Muscle layer of colon (tissue), 2 donors: ENCODE results near the gene PRLH.
A peak's percentile ranks its signal among the peaks of the same experiment; 100 is the strongest.

ENCODE experiments used
- H3K27ac ChIP-seq: one replicate; pipeline ENCODE4 v1.7.0; 2013; ENCODE audit warnings: low read depth, mild to moderate bottlenecking, low read length, moderate library complexity
- H3K27me3 ChIP-seq, 2 donors: one replicate each; pipeline ENCODE4 v1.7.0; 2013; ENCODE audit warnings: low read length in 2 of 2, mild to moderate bottlenecking in 2 of 2; ENCODE audit not compliant: insufficient read depth in 2 of 2, control insufficient read depth in 1 of 2
- H3K36me3 ChIP-seq: one replicate; pipeline ENCODE4 v1.7.0; 2013; ENCODE audit warnings: mild to moderate bottlenecking, low read length; ENCODE audit not compliant: insufficient read depth
- H3K4me1 ChIP-seq: one replicate; pipeline ENCODE4 v1.7.0; 2013; ENCODE audit warnings: mild to moderate bottlenecking, low read length; ENCODE audit not compliant: insufficient read depth
- H3K4me3 ChIP-seq, 2 donors: one replicate each; pipeline ENCODE4 v1.7.0; 2013; ENCODE audit warnings: low read length in 2 of 2, low read depth in 1 of 2, mild to moderate bottlenecking in 1 of 2, moderate library complexity in 1 of 2
- H3K9ac ChIP-seq: one replicate; pipeline ENCODE4 v1.7.0; 2013; ENCODE audit warnings: low read length
- H3K9me3 ChIP-seq: one replicate; pipeline ENCODE4 v1.7.0; 2013; ENCODE audit warnings: mild to moderate bottlenecking, low read length
- donor health status: abdominal sarcoma.
- donor health status: Adenocarcinoma of cecum.

The PRLH gene

DNA sequence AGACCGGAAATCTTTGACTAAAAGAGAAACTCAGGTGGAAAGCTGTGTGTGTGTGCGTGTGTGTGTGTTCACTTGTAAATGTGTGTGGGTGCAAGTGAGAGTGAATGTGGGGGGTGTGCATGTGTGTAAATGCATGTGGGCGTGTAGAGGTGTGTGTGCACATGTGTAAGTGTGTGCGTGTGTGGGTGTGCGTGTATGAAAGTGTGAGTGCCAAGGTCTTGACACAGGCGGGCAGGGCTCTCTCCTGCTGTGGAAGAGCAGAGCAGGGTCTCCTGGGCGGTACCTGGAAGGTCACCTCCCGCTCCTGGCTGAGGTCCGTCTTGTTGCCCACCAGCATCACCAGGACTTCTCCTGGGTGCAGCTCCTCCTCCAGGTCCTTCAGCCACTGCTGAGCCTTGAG, 10.6 kb downstream of the PRLH start:
- peaks cover 22% of the 10 kb centered on the region for H3K4me1 ChIP-seq
- H3K36me3 ChIP-seq = no peaks in the 10 kb centered on the region
- no peak overlapping the region for H3K4me3 ChIP-seq
- H3K9ac ChIP-seq = no peak overlapping the region
- no peaks in the 10 kb centered on the region for H3K9me3 ChIP-seq
- H3K27me3 ChIP-seq = no peaks in the 10 kb centered on the region
- H3K27ac ChIP-seq = no peak overlapping the region

DNA sequence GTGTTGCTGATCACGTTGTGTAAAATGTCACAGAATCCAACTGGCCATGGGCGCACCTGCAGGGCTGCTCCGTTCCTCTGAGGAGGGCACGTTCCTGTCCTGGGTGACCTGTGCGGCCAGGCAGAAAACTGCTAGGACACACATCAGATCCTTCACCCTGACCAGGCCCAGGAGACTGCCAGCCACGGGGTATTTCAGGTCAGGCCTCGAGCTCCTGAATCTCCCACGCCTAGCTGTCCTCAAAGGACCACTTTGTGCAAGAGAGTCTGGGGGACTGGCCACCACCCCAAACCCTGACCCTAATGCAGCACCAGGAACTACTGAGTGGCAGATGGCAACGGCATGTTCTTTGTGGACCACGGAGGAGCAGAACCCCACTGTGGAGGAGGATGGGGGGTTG, 11.1 kb downstream of the PRLH start:
- peaks cover 22% of the 10 kb centered on the region for H3K4me1 ChIP-seq
- H3K27ac ChIP-seq = no peak overlapping the region
- no peaks in the 10 kb centered on the region for H3K36me3 ChIP-seq
- H3K9me3 ChIP-seq = no peaks in the 10 kb centered on the region
- no peak overlapping the region for H3K9ac ChIP-seq
- H3K4me3 ChIP-seq = no peak overlapping the region
- H3K27me3 ChIP-seq = no peaks in the 10 kb centered on the region

DNA sequence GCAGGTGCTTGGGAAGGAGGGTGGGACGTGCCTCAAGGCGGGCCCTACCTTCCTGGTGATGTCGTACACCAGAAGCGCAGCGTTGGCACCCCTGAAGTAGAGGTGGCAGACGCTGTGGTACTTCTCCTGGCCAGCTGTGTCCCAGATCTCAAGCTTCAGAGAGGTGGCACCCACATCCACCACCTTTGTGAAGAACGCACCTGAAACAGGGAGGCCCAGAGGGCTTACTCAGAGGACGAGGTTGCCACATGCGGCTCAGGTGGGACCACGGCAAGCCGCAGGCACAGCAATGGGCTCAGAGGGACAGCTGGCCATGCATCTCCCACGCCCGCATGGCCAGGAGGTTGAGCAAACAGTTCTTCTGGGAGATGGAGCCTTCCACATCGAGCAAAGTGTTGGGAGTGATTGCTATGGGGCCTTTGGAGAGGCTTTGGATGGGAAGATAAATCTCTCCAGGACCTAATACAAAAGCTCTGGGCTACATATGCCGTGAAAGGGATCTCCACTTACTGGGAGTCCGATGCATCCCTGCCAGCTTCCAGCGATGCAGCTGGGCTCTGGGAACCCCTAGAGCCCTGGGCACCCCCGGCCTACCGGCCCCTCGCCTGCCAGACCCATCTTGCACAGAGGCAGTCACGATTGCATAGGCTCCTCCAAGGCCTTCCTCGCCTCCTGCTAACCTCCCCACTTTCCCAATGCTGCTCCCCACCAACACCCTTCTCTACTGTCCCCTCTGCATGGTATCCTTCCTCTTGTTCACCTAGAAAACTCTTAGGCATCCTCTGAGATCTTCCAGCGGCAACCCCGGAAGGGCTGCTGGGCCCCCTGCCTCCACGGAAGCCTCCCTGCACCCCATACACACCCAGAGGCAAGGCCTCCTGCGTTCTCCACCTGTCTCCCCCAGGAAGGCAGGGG, 11.8 kb downstream of the PRLH start:
- H3K4me3 ChIP-seq = no peak overlapping the region
- H3K36me3 ChIP-seq = no peaks in the 10 kb centered on the region
- H3K4me1 ChIP-seq = peaks cover 19% of the 10 kb centered on the region
- no peak overlapping the region for H3K9ac ChIP-seq
- no peak overlapping the region for H3K27ac ChIP-seq
- H3K9me3 ChIP-seq = no peaks in the 10 kb centered on the region
- H3K27me3 ChIP-seq = no peaks in the 10 kb centered on the region

DNA sequence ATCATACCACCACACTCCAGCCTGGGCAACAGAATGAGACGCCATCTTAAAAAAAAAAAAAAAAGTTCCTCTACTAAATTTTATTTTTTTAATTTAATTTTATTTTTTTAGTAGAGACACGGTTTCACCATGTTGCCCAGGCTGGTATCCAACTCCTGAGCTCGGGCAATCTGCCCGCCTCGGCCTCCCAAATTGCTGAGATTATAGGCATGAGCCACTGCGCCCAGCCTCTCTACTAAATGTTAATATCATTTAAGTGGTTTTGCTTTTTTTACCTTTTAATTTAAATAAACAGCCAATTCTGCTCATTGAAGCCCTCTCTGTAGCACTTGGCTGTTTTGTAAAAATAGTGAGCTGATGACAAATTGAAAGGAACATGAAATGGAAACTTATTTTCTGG, 15.0 kb downstream of the PRLH start:
- Histone ChIP-seq H3K9ac (no peak overlapping the region), H3K4me1 (peaks cover 14% of the 10 kb centered on the region), H3K9me3 (no peaks in the 10 kb centered on the region), H3K4me3 (no peak overlapping the region), H3K27me3 (no peaks in the 10 kb centered on the region), H3K27ac (no peak overlapping the region), H3K36me3 (no peaks in the 10 kb centered on the region)

DNA sequence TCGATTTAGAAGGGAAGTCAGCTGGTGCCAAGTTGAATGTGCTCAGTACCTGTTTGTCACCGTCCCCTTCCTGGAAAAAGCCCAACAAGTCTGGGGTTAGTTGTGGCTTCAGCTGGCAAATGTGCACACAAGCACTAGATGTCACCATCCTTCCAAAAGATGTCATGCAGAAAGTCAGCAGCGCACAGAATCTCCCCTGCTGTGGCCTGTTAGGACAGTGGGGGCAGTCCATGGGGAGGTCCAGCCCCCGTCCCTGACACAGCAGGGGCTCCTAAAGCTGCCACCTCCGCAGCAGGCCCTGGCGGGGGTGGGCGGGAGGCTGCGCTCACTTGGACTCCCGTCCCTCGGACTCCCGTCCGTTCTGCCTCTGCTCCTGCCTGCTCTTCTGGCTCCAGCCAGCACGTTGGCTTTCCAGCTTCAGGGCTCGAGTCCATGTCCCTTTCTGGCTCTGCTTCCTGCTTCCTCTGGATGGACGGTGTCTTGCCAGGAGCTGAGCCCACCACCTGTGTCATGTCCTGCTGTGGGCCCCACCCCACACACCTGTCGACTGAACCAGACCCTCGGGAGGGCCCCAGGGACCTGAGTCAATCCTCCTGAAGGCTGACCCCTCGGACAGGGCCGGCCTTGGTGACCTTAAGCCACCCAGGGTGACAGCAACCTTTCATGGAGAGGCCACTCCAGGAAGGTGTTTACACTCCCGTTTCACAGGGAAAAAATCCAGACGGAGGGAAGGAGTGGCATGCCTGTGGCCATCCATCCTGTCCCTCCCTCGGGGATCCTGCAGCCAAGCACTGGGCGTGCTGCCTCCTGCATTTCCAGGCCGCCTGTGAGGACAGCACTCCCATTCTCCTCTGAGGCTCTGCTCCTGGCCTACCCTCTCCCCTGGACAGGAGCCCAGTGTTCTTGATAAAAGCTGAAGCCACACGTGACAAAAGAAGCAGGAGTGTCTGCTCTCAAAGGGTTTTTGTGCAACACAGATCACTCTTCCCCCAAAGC, 15.7 kb downstream of the PRLH start:
- Histone ChIP-seq H3K4me3 (peak overlapping the region in 1 of 2 donors; percentile 31), H3K9me3 (no peaks in the 10 kb centered on the region), H3K9ac (no peak overlapping the region), H3K4me1 (peaks cover 14% of the 10 kb centered on the region), H3K27me3 (no peaks in the 10 kb centered on the region), H3K27ac (peak overlapping the region; percentile 4), H3K36me3 (no peaks in the 10 kb centered on the region)

DNA sequence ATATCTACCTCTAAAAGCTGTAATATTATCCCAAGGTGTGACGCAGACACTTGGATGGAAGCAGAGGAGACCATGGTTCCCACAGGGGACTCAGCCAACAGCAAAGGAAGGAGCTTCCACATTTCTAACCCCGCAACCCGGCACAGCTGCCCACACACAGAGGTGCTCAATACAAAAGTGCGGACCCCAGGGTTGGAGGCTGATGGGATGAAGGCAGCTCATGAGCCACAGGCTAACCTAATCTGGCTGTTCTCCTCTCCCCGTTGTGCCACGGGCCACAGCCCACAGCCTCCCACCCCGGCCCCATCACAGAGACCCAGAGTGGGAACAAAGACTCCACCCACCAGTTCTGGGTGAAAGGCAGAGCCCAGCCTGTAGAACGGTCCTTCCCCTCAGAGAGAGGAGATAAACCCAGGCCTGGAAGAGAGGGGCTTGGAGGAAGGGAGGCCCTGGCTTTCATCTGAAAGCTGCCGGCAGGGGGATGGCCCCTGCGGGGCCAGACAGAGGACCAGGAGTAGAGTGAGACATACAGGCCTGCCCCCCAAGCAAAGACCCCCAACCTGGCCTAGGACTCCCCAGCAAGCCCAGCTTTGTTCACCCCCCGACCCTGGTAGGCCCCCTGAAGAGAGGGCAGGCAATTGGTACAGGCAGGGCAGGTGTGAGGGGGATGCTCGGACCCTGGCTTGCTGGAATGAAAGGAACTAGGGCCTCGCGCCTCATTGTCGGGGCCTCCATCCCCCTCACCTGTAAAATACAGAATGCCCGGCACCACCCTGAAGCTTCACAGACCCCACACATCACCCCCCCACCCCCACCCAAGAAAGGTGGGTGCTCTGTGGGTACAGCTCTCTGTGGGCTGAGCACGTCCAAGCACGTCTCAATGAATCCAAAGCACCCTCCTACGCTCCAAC, 17.3 kb downstream of the PRLH start:
- Histone ChIP-seq H3K4me1 (peaks cover 14% of the 10 kb centered on the region), H3K4me3 (no peak overlapping the region), H3K27ac (no peak overlapping the region), H3K9me3 (no peaks in the 10 kb centered on the region), H3K36me3 (no peaks in the 10 kb centered on the region), H3K9ac (no peak overlapping the region), H3K27me3 (no peaks in the 10 kb centered on the region)

DNA sequence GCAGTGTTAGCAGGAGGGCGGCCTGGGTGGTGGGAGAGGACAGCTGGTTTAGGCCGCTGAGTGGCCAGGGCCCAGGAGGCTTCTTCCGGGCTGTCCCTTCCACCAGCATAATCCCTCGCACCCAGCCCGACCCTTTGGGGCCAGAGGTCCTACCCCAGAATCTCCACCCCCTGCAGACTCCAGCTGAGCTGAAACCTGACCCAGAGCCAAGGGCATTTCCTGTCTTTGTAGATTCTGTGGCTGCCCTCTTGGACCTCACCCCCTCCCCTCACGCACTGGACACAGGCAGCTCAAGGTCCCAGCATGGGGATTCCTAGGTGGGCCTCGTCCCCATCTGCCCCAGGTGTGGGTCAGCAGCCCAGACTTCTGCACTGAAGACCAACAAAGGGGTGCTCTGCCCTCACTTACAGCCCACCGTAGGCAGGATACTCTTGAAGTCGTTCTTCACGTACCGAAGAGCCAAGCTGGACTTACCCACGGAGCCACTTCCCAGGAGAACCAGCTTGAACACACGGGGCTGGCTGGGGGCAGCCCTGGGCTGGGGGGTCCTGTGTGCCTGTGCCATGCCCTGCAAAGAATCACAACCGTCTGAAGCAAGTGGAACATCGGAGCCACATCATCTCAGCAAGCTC, 19.3 kb downstream of the PRLH start:
- H3K27me3 ChIP-seq = no peaks in the 10 kb centered on the region
- peaks cover 14% of the 10 kb centered on the region for H3K4me1 ChIP-seq
- no peaks in the 10 kb centered on the region for H3K36me3 ChIP-seq
- no peak overlapping the region for H3K27ac ChIP-seq
- H3K9me3 ChIP-seq = no peaks in the 10 kb centered on the region
- no peak overlapping the region for H3K9ac ChIP-seq
- no peak overlapping the region for H3K4me3 ChIP-seq

DNA sequence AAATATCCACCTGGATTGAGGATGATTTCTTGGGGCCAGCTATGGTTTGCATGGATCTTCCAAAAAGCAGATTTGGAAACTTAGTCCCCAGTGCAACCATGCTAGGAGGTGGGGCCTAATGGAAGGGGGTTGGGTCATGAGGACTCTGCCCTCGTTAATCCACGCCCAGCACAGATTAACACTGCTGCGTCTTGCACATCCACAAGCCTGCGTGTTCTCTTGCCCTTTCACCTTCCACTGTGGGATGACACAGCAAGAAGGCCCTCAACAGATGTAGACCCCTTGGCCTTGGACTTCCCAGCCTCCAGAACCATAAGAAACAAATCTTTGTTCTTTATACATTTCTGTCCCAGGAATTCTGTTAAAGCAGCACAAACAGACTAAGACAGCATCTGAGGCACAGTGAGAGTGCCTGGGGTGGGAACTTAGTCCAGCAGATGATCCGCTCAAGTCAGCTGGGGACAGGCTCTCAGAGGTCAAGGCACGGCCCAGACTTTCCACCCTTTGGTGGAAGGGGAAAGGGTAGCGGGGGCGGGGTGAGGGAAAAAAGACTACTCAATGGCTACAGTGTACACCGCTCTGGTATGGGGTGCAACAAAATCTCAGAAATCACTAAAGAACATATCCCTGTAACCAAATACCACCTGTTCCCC, 21.8 kb downstream of the PRLH start:
- Histone ChIP-seq H3K4me3 (no peak overlapping the region), H3K27ac (no peak overlapping the region), H3K27me3 (no peaks in the 10 kb centered on the region), H3K4me1 (no peaks in the 10 kb centered on the region), H3K9me3 (no peaks in the 10 kb centered on the region), H3K36me3 (no peaks in the 10 kb centered on the region), H3K9ac (no peak overlapping the region)

DNA sequence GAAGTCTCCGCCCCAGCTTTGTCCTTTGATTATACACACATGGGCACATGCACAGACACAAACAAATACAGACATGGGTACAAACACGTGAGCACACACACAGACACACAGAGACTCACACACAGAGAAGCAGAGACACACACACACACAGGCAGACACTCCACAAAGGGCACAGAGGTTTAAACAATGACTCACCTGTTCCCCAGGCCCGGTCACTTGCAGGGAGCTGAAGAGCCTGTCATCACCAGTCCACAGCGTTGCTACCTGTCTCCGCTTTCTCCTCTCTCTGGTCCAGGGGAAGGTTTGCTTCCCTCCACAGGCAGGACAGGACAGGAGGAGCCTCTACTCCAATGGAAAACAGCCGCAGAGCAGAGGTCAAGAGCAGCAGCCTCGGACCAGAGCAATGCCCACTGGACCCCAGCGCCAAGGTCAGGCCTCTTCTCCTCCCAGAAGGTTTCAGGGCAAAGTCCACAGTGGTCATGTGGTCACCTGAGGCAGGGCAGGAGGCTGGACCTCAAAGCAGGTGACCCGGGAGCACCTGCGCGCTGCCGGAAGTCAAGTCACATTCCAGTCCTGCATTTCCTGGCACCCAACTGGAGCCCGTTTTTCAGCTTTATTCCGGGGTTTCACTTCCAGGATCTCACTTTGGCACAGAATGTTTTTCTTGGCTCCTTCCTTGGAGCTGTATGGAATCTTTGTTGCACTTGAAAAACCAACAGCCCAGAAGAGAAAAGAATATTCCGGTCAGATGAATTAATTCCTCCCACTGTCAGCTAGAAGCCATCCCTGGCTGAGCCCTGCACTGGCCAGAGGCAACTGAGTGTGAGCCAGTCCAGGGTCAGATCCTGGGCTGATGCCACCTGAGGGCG, 24.1 kb downstream of the PRLH start, which contains the start of gene RAB17:
Gene RAB17 (minus strand): TSS at position 463 of the 869 bp plus-strand sequence. CDS start 4,580 bp downstream, outside the sequence.
- H3K27ac ChIP-seq = no peak within 1 kb of the TSS
- peaks cover 19% of the 10 kb centered on the region for H3K4me1 ChIP-seq
- no peak within 1 kb of the TSS for H3K9ac ChIP-seq
- no peak within 1 kb of the TSS for H3K4me3 ChIP-seq
- H3K9me3 ChIP-seq = no peaks in the 10 kb centered on the region
- no peaks in the 10 kb centered on the region for H3K36me3 ChIP-seq
- H3K27me3 ChIP-seq = no peaks in the 10 kb centered on the region
